Smooth muscle cell (in vitro differentiated cells): Measurements from ENCODE around the gene WDR26. TPM values are rescaled to one million over a fixed set of nuclear protein-coding genes. Genes with fewer than 3 reads are reported as not detected.

Experiments
- DNase-seq: peaks from one replicate; lab custom pipeline; 2025; ENCODE audit not compliant: unreplicated experiment; lab: John Stamatoyannopoulos, UW
- H2AFZ ChIP-seq: fragments of 200-600 bp; sonication (generic); 2 replicates; pipeline ENCODE4 v1.6.0; 2016; ENCODE audit warnings: antibody characterized with exemption, low read depth, mild to moderate bottlenecking
- H3F3A ChIP-seq: fragments of 200-600 bp; sonication (generic); 2 replicates; pipeline ENCODE4 v1.6.0; 2017; ENCODE audit warnings: antibody characterized with exemption, low read depth
- H3K27ac ChIP-seq: fragments of 200-600 bp; sonication (generic); 2 replicates; pipeline ENCODE4 v1.5.1; 2016; ENCODE audit warnings: low read depth, mild to moderate bottlenecking
- H3K27me3 ChIP-seq: fragments of 200-600 bp; sonication (generic); 2 replicates; pipeline ENCODE4 v1.6.1; 2016; ENCODE audit warnings: low read depth, mild to moderate bottlenecking
- H3K36me3 ChIP-seq: fragments of 200-600 bp; sonication (generic); 2 replicates; pipeline ENCODE4 v1.5.1; 2016; ENCODE audit warnings: low read depth
- H3K4me1 ChIP-seq: fragments of 200-600 bp; sonication (generic); 2 replicates; pipeline ENCODE4 v1.5.1; 2016; ENCODE audit warnings: low read depth
- H3K4me2 ChIP-seq: fragments of 200-600 bp; sonication (generic); 2 replicates; pipeline ENCODE4 v1.6.0; 2016; ENCODE audit warnings: mild to moderate bottlenecking
- H3K4me3 ChIP-seq: fragments of 200-600 bp; sonication (generic); 2 replicates; pipeline ENCODE4 v1.5.1; 2016; ENCODE audit warnings: mild to moderate bottlenecking
- H3K79me2 ChIP-seq: fragments of 200-600 bp; sonication (generic); 2 replicates; pipeline ENCODE4 v1.6.0; 2016; ENCODE audit warnings: low read depth, mild to moderate bottlenecking
- H3K9ac ChIP-seq: fragments of 200-600 bp; sonication (generic); 2 replicates; pipeline ENCODE4 v1.6.0; 2016; ENCODE audit warnings: low read depth
- H3K9me3 ChIP-seq: fragments of 200-600 bp; sonication (generic); replicated peaks from 2 replicates; pipeline ENCODE4 v1.5.1; 2016; ENCODE audit warnings: low read depth
- H4K20me1 ChIP-seq: fragments of 200-600 bp; sonication (generic); 2 replicates; pipeline ENCODE4 v1.6.0; 2016; ENCODE audit warnings: low read depth
- CTCF ChIP-seq: fragments of 200-600 bp; sonication (generic); IDR thresholded peaks from 2 replicates; pipeline ENCODE4 v1.5.1; 2017; ENCODE audit warnings: borderline replicate concordance, mild to moderate bottlenecking, antibody characterized with exemption; ENCODE audit not compliant: insufficient read depth, poor library complexity, severe bottlenecking
- WGBS: methylation state at CpG from one replicate; pipeline ENCODE4 v1.1.7; 2016; ENCODE audit warnings: low lambda C conversion rate; 5-methylcytosine and 5-hydroxymethylcytosine counted together
- polyA plus RNA-seq: library from polyadenylated mRNA; unstranded; fragments of >200 nt; fragmentation: Nextera tagmentation; extraction: Ambion mirVana; gene quantifications from 2 replicates; pipeline ENCODE4 v1.2.1, GENCODE V29; 2016
- total RNA-seq: library from RNA; depleted of rRNA; stranded (reverse); fragments of >200 nt; gene quantifications from 2 replicates; pipeline ENCODE4 v1.2.3, GENCODE V29; 2014

WDR26 gene
- total and polyA plus RNA-seq, 2 experiments from 2014 or later = 8.6 to 81.4 TPM

GRCh38 chr1:224425279-224425884 is 9.2 kb downstream of the WDR26 start:
- H3K36me3 ChIP-seq = peaks cover 33% of the 10 kb centered on the region
- H3K27ac ChIP-seq = no peak overlapping the region
- no peak overlapping the region for H3K4me3 ChIP-seq
- H4K20me1 ChIP-seq = peaks cover 99% of the 10 kb centered on the region
- peaks cover 88% of the 10 kb centered on the region for H3K79me2 ChIP-seq
- H3F3A ChIP-seq = peaks cover 6% of the 10 kb centered on the region
- H3K4me2 ChIP-seq = no peak overlapping the region
- no peak overlapping the region for H2AFZ ChIP-seq
- no peaks in the 10 kb centered on the region for H3K27me3 ChIP-seq
- H3K9ac ChIP-seq = no peak overlapping the region
- WGBS = 98% methylated on average over 6 of the region's 6 CpGs
- H3K9me3 ChIP-seq = no peaks in the 10 kb centered on the region
- H3K4me1 ChIP-seq = peaks cover 9% of the 10 kb centered on the region
- TF ChIP-seq CTCF = no peak
- DNase-seq = no peak

GRCh38 chr1:224420106-224420505 is 14.5 kb downstream of the WDR26 start:
- H3K79me2 ChIP-seq = peaks cover 66% of the 10 kb centered on the region

GRCh38 chr1:224411766-224412165 is 22.8 kb downstream of the WDR26 start:
- Histone ChIP-seq H3K4me1 (no peaks in the 10 kb centered on the region), H3K79me2 (peaks cover 54% of the 10 kb centered on the region), H3K9me3 (no peaks in the 10 kb centered on the region), H3K27me3 (no peaks in the 10 kb centered on the region), H2AFZ (no peak overlapping the region), H4K20me1 (peaks cover 75% of the 10 kb centered on the region), H3K36me3 (peaks cover 17% of the 10 kb centered on the region), H3K9ac (no peak overlapping the region), H3K4me3 (no peak overlapping the region), H3K4me2 (no peak overlapping the region), H3K27ac (peak overlapping the region; percentile 6), H3F3A (peaks cover 9% of the 10 kb centered on the region)
- DNase-seq = no peak
- no peak for TF ChIP-seq CTCF
- 100% methylated on average over 1 of the region's 1 CpG for WGBS

More at GRCh38 chr1:224420106-224420505, 14.5 kb downstream of the WDR26 start:
- H3K27me3 ChIP-seq = no peaks in the 10 kb centered on the region
- DNase-seq = no peak
- no peak overlapping the region for H3K27ac ChIP-seq
- H3K4me3 ChIP-seq = no peak overlapping the region
- no peaks in the 10 kb centered on the region for H3K9me3 ChIP-seq
- H3K36me3 ChIP-seq = peaks cover 65% of the 10 kb centered on the region
- H3K4me2 ChIP-seq = no peak overlapping the region
- H3F3A ChIP-seq = peaks cover 5% of the 10 kb centered on the region
- no peaks in the 10 kb centered on the region for H3K4me1 ChIP-seq
- TF ChIP-seq CTCF = no peak
- peaks cover 86% of the 10 kb centered on the region for H4K20me1 ChIP-seq
- no peak overlapping the region for H2AFZ ChIP-seq
- H3K9ac ChIP-seq = no peak overlapping the region

DNA sequence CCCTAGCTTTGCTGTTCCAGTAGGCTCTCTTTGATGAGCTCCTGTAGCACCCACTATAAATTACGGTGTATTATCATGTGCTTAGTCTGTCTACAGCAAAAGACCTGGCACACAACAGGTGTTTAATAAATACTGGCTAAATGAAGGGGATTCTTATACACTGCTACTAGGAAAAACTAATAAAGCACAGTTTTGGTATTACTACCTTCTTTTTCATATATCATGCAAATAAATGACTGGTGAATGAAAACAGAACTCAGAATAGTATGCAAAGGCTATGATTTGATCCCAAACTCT is 26.4 kb downstream of the WDR26 start:
- no peak for DNase-seq
- Histone ChIP-seq H3K79me2 (peaks cover 32% of the 10 kb centered on the region), H3K27ac (no peak overlapping the region), H3K9me3 (no peaks in the 10 kb centered on the region), H4K20me1 (peaks cover 83% of the 10 kb centered on the region), H3F3A (peaks cover 9% of the 10 kb centered on the region), H3K4me2 (no peak overlapping the region), H3K36me3 (peaks cover 28% of the 10 kb centered on the region), H3K9ac (no peak overlapping the region), H3K27me3 (no peaks in the 10 kb centered on the region), H2AFZ (no peak overlapping the region), H3K4me3 (no peak overlapping the region), H3K4me1 (no peaks in the 10 kb centered on the region)
- WGBS = 100% methylated on average over 1 of the region's 1 CpG
- no peak for TF ChIP-seq CTCF
